ENCODE measurements around the gene CALML5. TPM values are rescaled to one million over a fixed set of nuclear protein-coding genes. Genes with fewer than 3 reads are reported as not detected.

Gene CALML5
- total RNA-seq, 1 donor from 2014 or later = 16.6 TPM

DNA sequence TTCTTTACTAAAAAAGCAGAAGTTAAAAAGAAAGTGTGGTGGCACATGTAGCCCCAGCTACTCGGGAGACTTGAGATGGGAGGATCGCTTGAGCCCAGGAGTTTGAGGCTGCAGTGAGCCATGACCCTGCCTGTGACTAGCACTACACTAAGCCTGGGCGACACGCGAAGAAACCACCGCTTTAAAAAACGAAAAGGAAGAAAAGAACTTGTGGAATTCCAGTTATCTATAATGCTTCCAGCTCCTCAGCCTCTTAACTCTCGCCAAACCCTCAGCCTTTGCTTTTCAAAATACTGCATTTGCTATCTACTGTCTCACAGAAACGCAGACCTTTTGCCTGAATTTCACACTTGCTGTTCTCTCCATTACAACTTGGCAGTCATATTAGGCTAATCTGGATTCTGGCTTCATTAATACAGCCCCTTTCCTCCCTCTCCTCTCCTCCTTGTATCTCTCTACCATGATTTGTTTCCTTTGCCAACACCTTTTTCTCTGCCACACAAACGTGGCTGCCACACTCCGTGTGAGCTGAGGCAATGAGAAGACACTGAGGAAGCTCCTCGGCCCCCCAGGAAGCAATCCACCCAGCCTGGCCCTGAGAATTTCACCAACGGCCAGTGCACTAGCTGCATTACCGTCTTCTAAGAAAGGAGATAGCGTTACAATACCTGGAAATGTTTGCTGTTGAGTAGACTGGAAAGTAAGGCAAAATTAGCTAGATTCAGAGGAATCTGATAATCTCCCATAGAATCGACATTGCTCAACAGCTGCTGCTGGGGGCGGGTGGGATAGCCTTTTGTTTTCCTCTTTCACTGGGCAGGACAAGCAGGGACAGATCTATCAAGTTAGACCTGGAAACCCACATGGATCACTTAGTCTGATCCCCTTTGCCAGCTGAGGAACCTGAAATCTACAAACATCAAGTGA, 37.2 kb downstream of the CALML5 start:
- ATAC-seq = no peak

DNA sequence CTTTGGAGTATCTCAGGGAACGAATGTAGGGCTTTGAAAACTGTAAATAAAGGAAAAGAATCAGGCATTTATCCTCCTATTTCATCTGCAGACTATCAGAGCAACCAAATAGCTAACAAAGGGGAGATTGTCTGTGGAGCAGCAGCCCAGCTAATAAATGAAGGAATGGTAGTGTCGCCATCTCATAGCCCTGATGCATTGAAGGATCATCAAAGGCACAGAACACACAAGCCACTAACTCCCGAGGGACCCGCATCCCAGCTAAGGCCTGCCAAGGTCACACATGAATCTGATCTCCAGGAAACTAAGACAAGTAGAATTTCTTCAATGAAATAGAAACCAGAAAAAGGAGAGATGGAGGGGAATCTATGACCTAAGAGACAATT, 38.2 kb downstream of the CALML5 start:
- ATAC-seq = no peak

DNA sequence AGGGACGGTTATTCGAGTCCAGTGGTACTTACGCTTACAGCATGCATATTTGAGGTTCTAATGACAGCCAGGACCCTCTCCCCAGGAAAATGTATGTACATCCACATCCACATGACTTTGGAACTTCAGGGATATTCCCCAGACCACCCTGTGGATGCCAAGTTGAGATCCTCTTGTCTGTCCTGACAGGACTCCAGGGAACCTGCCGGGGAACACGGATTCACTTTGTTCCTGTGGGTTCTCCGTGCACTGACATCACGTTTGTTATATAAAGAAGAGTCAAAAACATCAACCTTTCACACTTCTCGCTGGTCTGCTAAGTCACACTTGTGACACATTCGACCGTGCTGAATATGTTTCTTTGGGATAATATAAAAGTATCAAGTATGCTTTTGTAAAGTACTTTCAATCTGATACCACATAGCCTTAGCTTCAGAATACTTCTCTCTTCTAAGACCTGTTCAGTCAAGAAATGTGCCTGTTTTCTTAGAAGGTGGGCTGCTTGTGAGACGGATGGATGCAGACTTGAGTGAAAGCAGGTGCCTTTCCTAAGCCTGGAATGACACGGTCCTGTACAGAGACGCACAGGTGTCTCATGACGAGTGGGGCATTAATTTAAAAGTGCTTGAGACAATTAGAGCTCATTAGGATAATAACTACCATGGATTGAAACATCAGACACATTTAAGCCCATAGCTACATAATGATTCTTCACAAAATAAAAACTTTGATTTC, 38.7 kb downstream of the CALML5 start:
- ATAC-seq = no peak

DNA sequence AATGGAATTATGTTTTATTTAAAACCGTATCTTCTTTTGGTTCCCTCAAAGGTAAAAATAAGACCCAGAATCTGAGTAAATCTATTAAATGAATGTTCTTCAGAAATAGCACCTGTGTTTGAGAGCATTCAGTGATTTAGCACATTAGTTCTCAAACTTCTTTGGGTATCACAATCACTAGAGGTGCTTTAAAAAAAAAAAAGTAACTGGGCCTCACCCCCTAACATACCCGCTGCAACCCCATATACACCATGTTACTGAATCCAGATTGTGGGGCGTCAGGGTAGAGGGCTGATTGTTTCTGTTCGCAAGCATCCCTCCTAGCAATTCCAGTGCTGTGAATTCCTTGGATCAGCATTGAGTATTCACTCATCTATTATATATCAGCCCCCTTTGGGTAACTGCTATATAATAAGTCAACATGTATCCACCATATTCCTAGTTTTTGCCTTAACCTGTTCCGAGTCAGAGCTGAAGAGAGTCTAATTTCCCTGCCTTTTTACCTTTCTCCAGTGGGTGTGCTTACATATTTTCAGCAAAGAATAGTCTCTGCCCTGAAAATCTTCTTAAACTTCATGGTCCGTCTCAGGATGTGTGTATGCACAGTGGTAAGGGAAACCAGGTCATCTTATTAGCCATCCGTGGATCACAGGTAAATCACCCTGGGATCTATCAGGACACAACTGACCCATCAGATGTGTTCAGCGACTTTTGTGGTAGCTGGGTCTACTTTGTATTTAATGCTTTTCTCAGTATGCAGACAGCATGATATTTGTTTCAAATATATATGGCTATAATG, 40.2 kb downstream of the CALML5 start:
- no peak for ATAC-seq

DNA sequence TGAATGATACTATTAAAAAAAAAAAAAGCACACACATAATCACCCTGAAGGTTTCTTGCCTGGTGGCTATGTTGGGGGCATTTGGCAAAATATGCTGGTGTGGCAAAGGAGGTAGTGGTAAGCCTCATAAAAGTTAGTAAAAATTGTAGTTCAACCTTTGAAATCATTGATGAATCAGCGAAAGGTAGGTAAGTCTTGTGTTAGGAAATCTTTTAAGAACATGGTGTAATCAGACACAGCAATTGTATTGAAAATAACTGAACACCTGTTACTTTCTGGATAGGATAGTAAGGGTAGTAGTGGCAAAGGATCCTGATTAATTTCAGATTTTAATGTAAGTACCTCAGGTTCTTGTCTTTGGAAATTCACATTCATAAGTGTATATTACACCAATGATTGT, 40.9 kb downstream of the CALML5 start:
- ATAC-seq = no peak

DNA sequence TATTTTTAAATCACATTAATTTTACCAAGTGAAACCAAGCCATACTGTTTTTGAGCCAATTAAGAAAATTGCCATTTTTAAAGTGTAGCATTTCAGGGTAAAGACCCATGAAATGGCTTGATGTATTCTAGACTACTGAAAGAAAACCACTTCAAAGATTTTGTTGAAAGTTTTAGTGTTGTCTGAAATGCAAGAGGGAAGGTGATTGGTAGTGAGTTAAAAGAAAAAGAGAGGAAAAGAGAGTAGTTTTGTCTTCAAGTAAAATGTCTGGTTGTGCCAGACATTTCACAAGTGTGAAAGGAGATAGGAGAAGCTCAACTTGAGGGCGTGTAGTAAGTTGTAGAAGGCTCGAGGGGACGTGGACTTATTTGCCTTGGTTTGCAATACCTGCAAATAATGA, 41.6 kb downstream of the CALML5 start:
- no peak for ATAC-seq

DNA sequence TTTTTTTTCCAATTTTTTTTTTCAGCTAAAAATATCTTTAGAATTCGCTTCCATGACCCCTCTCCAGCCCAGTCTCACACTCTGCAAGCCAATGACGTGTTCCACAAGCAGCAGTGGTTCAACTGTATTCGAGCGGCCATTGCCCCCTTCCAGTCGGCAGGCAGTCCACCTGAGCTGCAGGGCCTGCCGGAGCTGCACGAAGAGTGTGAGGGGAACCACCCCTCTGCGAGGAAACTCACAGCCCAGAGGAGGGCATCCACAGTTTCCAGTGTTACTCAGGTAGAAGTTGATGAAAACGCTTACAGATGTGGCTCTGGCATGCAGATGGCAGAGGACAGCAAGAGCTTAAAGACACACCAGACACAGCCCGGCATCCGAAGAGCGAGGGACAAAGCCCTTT, 42.8 kb downstream of the CALML5 start:
- peak; percentile 13 for ATAC-seq

DNA sequence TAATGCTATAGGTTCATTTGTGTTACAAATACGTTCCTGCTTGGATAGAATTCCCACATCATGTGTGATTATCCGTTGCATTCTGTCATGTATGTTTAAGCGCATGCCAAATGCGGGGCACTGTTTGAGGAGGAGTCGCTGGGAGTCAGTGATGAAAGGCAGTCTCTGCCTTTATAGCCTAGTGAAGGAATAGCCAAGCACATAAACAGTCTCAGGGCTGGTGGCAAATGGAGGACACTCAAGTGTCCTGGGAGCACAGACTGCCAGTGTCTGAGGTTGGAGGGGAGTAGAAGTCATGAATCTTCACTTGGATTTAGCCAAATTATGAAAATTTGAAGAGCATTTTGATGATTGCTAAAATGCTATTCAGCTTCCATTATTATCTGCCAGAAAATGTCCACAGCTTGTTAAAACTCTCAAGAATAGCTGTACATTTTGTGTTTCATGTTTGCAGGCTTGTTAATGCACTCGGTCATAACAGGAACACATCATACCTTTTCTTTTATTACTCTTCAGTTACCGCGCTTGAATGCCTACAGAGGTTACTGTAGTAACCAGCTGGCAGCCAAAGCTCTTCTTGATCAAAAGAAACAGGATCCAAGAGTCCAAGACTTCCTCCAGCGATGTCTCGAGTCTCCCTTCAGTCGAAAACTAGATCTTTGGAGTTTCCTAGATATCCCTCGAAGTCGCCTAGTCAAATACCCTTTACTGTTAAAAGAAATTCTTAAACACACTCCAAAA, 45.5 kb downstream of the CALML5 start:
- ATAC-seq = no peak

DNA sequence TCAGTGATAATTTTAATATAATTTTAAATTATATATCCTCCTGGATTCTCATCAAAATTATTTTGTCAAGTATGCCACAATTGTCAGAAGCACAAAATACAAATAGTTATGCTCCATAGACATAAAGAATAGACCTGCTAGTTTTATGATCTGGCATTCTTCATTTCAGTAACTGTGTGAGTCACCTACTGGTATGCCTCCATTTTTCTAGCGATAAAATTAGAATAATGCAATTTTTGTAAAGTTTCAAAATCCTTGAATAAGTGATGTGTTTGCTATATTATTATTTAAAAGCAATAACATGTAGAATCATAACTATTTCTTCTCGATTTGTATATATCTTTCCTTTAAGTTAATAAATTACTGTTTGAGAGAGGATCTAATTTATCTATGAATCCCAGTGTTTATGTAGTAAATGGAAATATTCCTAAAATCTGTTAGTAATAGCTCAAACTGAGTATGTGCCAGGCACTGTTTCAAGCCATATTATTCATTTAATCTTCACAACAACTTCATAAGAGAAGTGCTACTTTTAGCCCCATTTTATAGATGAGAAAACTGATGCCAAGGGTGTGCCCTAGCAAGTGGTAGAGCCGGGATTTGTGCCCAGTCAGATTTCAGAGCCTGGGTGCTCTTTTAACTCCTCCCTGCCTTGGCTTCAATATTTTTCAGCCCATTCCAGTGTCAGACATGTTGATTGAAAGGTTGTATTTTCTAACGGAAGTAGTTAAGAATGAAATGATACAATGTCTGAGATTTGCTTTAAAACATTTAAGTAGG, 48.6 kb downstream of the CALML5 start:
- ATAC-seq = no peak

DNA sequence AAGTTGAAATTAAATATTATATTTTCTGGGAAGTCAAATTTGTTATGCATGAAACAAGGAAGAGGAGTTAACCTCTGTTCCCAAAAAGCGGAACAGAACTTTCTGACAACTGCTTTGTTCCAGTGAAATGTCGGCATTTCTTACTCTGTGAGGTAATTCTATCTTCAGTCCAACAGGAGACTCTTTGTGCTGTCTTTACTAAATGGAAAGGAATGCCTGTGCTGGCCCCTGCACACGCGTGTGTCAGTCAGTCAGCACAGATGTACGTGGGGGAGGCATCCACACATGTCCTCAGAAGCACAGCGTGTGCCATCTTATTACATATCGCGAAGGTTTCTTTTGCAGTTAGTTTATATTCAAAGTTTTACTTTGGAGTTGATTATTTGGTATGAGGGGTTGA, 49.5 kb downstream of the CALML5 start:
- peak; percentile 59 for ATAC-seq

DNA sequence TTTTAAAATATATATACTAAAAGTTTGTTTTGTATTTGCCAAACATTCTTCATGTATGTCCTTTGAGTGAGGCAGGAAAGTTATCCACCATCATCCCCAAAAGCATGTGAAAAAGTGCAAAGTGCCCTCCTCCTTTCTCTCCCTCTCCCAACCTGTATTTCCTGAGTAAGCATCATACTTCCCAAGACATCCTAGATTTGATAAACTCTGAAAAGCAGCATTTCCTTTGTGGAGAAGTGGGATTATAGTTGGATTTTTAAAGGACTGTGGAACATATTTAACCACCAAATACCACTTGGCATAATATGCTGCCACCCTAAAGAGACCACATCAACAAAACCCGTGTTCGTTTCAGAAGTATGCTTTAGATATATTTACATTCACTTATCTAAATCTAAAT, 50.1 kb downstream of the CALML5 start:
- no peak for ATAC-seq

Other genes with a start within 250 kb of the CALML5 start
- gene UCN3, start 134.6 kb downstream of the CALML5 start, total RNA-seq = not detected
- gene TUBAL3, start 94.7 kb downstream of the CALML5 start, total RNA-seq = 0.12 TPM
- gene NET1, start 87.0 kb downstream of the CALML5 start, total RNA-seq = 182 TPM
- 501 TPM for gene CALML3, start 25.4 kb upstream of the CALML5 start, total RNA-seq
- gene ASB13, start 167.0 kb upstream of the CALML5 start, total RNA-seq = 15.3 TPM
- gene TASOR2, start 185.3 kb upstream of the CALML5 start, total RNA-seq = 32.8 TPM